GM18867 (cell line): ENCODE measurements around the gene SDC1.
"Not testable (repeated sequence)": the region's sequence is repeated elsewhere in the genome, so short reads cannot be mapped to it uniquely, and the experiment has no call there.

Experiments used
- ATAC-seq: cut with Tn5 transposase; IDR thresholded peaks from one replicate; pipeline ENCODE4 v1.9.1; 2021; ENCODE audit warnings: mild to moderate bottlenecking, moderate library complexity; ENCODE audit not compliant: unreplicated experiment

The SDC1 gene, protein sequence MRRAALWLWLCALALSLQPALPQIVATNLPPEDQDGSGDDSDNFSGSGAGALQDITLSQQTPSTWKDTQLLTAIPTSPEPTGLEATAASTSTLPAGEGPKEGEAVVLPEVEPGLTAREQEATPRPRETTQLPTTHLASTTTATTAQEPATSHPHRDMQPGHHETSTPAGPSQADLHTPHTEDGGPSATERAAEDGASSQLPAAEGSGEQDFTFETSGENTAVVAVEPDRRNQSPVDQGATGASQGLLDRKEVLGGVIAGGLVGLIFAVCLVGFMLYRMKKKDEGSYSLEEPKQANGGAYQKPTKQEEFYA

DNA sequence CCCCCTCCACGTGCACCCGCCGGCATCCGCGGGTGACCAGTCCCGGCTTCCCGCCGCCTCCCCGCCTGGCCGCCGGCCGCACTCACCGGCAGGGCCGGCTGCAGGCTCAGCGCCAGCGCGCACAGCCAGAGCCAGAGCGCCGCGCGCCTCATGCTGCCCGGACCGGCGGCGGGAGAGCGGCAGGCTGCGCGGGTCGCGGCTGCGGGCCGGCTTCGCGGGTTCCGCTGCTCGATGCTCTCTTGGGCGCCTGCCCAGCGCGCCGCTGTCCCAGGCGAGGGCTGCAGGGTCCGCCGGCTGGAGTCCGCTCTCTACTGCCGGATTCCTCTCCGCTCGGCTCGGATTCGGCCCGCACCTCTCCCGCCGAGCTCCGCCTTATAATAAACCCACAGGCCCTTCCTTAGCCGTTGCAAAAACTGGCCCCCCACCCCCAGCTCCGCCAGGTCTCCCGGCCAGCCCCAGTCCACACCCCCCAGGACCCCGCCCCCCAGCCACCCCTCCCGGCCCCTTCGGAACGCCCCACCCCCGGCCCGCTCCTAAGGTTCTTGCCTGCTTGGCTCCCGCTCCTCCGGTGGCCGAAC, at the start of gene SDC1:
SDC1 (minus strand) TSS at position 415 of the 578 bp plus-strand sequence; CDS start at position 152, 263 bp downstream.
- peak; percentile 24 for ATAC-seq

DNA sequence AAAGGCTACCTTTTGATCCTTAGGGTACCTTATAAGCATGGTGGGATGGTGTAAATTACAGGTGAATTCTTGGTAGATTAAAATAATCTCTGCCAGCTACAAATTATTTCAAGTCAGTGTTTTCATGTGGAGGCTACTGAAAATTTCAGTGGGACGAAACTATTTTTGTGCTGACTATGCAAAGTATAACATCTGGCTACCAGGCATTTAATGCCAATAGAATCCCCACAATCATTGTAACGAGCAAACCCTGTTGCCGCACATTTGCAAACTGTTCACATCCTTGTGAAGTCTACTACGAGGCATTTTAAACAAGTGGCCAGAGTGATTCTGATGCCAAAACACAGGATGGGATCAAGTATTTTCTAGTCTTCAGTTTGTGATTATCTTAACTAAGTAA, 48.1 kb upstream of the SDC1 start:
- ATAC-seq: no peak

- ATAC-seq: not testable (repeated sequence)
Observed at GRCh38 chr2:20268317-20268716, 43.4 kb upstream of the SDC1 start.

DNA sequence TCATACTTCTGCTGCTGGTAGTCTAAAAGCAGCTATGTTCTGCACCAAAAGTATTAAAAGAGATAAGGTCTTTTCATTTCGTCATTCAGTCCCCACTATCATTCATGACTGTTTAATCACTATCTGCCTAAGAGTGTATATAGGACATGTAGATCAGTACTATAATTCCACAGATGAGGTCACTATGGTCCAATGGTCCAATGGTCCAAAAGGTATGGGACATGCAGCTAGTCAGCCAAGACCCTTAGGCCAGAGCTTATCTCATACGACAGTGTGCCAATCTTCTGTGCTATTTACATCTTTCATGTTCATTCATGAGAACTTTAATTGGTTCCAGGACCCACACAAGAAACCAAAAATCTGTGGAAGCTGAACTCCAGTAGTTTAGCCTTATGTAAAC, 42.6 kb upstream of the SDC1 start:
- no peak for ATAC-seq

DNA sequence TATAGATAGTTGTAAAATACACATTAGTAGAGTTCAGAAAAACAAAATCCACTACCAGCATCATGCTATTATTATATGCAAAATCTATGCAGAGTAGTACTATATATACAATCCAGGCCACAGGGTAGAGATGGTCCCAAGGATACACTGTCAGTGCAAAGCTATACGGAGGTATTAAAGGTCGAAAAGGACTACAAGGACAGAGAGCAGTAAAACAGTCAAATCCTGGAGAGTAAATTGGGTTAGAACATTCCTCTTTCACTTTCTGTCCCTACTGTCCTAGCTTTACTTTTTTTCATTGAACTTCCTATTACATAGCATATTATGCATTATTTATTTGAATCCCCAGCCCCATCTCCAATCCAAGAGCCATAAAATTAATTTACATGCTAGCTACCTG, 39.7 kb upstream of the SDC1 start:
- ATAC-seq: no peak

DNA sequence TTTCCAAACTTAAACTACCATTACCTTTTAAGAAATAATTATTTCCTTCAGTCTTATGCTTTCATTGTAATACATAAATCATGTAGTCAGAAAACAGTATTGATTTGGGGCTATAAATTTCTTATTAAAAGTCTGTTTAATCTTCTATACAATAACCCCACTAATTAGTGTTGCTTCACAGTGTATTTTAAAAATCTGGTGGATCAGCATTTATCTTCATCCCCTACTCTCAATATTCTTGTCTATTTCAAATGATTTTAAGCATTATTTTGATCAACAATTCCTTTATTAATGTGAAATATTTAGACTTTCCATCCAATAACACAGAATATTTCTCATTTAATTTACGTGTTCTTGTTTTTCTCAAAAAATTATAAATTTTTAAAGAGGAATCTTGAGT, 32.5 kb upstream of the SDC1 start:
- ATAC-seq: no peak

GRCh38 chr2:20254731-20255130, 29.8 kb upstream of the SDC1 start:
- no peak for ATAC-seq

DNA sequence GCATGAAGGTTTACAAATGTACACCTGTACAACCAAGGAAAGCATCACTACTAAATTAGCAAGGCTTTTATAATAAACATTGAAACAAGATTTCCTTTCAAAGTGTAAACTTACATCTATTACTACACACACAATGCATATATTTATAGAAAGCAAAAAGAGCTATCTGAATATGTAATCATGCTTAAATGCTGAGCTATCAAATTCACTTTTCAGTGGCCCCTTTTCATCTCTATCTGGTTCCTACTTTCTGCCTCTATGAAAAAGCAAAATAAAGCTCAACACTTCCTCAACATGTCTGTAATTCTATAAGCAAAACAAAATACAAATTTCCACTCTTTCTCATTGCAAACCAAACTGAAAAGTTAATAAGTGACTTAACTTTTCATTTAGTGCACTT, 25.5 kb upstream of the SDC1 start:
- no peak for ATAC-seq

- no peak for ATAC-seq
Observed at GRCh38 chr2:20249170-20249569, 24.2 kb upstream of the SDC1 start.

DNA sequence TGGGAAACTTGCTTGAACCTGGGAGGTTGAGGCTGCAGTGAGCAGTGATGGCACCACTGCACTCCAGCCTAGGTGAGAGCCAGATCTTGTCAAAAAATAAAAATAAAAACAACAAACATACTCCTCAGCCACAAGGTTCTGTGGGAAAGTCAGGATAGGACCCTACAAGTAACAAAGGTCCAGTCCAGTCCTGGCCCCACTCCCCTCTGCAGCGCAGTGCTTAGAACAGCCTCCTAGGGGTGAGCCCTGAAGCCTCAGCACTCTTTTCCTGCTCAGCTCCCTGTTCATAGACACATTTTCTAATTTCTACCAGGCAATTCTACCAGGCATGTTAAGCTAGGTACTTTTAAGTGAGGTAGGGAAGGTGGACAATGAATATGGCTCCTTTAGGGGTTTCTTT, 22.2 kb upstream of the SDC1 start:
- no peak for ATAC-seq

- ATAC-seq: not testable (repeated sequence)
Observed at GRCh38 chr2:20243637-20244036, 18.7 kb upstream of the SDC1 start.

DNA sequence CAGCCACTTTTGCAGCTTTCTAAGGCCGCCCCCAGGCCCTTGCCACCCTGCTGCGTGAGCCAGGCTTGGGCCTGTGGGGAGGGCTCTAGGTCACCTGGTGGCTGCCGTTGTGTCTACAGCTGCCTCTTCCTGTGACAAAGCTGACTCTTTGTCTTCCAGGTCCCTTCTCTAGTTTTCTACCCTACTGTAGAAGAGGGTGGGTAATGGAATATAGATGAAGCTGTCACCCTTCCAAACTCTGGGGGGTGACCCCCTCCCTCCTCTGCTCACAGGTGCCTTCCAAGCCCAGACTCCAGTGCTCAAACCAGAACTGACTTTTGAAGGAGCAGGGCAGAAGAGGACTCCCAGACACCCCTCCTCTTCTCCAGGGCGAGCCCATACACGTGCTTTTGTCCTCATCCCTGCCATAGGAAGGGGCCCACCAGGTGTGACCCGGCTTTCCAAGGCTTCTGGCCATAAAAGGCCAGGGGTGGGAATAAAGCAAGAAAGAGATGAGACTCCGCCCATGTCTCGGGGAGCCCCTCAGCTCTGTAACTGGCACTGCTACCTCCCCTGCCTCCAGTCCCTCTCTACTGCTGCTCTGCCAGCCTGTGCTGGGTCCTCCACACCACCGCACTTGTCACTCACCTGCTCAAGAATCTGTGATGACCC, 17.9 kb upstream of the SDC1 start:
- ATAC-seq: peak; percentile 46

DNA sequence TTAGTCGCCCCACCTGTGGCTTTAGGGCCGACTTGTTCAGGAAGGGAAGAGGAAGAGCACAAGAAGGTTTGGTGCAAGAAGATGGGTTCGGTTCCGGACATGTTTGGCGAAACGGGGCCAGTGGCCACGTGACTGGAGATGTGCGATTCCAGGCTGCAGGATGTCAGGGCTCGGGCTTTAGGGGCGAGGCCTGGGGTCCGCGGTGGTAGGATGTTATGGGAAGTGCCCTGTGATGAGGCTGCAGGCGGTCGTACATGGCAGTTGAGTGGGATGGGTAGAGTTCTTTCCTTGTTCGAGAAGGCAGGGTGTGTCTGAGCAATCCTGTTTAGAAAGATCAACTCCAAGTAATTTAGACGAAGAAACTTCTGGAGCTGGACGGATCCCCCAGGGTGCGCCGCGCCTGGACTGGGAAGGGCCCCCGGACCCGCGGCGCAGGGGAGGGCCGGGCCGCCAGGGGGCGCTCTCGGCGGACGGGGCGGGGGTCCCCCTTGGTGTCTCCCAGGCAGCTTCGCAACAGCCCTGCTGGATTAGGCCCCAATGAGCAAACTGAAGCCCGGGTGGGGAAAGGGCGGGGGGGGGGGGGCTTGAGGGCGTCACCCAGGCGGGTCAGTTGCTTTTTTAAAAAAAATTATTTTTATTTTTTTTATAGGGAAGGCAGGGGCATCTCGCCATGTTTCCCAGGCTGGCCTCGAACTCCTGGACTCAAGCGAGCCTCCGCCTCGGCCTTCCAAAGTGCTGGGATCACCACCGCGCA, 17.2 kb upstream of the SDC1 start:
- peak; percentile 49 for ATAC-seq

DNA sequence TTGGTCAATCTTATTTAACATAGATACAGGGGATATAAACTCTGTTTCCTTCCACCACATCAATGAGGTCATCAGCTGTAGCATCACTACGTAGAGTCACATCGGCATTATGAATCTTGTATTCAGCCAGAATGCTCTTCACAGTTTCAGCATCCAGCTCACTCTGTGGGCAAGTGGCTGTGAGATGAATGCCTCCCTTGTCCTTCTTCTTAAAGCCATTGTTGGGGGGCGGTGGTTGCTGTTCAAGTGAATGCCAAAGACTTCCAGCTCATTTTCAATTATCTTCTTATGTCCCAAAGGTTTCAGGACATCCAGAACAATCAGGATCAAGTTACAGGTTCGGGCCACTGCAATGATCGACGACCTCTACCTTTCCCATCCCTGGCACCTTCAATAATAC, 15.4 kb upstream of the SDC1 start:
- not testable (repeated sequence) for ATAC-seq

- ATAC-seq: no peak
Observed at GRCh38 chr2:20236496-20236895, 11.6 kb upstream of the SDC1 start.

DNA sequence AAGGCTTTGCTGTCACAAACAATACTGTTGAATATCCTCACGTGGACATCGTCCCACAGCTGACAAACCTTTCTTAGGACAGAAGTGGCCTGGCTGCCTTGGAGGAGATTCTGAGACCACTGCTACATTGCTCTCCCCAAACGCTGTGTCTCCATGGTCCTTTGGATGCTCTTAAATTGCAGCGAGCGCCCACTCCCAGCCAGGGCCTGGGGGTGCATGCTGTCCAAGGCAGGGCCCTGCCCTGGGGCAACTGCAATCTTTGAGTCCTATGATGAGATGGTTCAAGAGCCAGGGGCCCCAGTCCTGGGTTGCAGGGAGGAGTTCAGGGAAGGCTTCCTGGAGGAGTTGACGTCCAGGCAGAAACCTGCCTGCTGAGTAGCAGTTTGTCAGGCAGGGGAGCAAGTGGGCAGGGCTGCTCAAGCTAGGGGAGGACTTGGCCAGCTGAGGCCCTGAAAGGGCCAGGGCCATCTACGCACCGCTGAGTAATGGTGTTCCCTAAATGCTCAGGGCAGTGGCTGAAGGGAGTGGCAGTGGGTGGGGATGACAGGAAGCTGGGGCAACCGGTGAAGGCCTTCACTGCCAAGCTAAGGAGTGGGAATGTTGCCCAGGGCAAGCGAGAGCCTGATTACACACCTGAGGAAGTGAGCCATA, 10.8 kb upstream of the SDC1 start:
- no peak for ATAC-seq

- ATAC-seq: not testable (repeated sequence)
Observed at GRCh38 chr2:20234597-20234996, 9.7 kb upstream of the SDC1 start.

GRCh38 chr2:20232837-20233207, 7.9 kb upstream of the SDC1 start:
- ATAC-seq: no peak

- ATAC-seq: no peak
Observed at GRCh38 chr2:20231598-20232026, 6.7 kb upstream of the SDC1 start.

DNA sequence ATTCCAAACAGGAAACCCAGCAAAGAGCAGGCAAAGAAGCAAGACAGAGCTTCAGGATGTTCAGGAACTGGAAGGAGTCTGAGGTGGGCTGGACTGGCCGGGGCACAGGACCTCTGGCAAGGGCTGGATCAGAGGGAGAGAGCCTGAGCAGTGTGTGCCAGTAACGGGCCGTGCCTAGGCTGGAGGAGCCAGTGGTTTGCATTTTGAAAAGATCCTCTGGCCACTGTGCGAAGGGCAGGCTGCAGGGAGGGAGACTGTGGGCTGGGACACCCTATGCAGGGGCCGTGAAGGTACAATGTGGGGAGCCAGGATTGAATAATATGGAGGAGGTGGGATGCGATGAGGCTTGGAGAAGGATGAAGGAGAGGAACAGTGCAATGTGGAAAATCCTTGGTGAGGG, 6.2 kb upstream of the SDC1 start:
- ATAC-seq: no peak

- ATAC-seq: no peak
Observed at GRCh38 chr2:20230114-20230425, 5.1 kb upstream of the SDC1 start.
